LNCaP clone FGC (cell line): ENCODE measurements around the gene FZD1.

Experiments used
- DNase-seq: peaks from one replicate; pipeline ENCODE4 v3.0.0-alpha.2; 2011; ENCODE audit warnings: low read depth
- H3K4me3 ChIP-seq: 2 replicates; pipeline ENCODE4 v1.5.1; 2011; ENCODE audit warnings: mild to moderate bottlenecking, low read depth, low read length, control low read depth
- TF ChIP-seq, protein P1 (sequence below): IDR thresholded peaks from 2 replicates; pipeline ENCODE4 v1.5.1; 2012; ENCODE audit warnings: mild to moderate bottlenecking; ENCODE audit not compliant: control insufficient read depth, insufficient read depth; ENCODE audit errors: extremely low read depth

FZD1 gene

DNA sequence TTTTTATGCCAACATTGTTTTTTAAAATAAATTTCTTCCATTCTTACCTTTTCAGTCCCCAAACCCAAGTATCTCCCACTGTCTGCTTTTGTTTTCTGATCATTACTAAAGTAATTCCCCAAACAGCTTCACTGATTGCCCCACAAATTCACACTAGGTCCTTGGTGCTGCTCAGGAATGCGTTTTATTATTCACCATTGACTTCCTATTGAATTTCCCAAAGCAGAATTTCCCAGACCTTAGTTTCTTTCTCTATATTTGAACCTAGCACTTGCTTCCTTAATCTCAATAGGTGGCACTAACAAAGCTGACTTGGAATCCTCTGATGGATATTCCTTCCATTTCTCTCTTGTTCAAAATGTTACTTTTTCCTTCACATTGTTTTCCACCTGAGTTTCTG is 52.2 kb downstream of the FZD1 start:
- TF ChIP-seq, protein P1, sequence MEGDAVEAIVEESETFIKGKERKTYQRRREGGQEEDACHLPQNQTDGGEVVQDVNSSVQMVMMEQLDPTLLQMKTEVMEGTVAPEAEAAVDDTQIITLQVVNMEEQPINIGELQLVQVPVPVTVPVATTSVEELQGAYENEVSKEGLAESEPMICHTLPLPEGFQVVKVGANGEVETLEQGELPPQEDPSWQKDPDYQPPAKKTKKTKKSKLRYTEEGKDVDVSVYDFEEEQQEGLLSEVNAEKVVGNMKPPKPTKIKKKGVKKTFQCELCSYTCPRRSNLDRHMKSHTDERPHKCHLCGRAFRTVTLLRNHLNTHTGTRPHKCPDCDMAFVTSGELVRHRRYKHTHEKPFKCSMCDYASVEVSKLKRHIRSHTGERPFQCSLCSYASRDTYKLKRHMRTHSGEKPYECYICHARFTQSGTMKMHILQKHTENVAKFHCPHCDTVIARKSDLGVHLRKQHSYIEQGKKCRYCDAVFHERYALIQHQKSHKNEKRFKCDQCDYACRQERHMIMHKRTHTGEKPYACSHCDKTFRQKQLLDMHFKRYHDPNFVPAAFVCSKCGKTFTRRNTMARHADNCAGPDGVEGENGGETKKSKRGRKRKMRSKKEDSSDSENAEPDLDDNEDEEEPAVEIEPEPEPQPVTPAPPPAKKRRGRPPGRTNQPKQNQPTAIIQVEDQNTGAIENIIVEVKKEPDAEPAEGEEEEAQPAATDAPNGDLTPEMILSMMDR: no peak
- no peak for DNase-seq
- H3K4me3 ChIP-seq: no peak overlapping the region

DNA sequence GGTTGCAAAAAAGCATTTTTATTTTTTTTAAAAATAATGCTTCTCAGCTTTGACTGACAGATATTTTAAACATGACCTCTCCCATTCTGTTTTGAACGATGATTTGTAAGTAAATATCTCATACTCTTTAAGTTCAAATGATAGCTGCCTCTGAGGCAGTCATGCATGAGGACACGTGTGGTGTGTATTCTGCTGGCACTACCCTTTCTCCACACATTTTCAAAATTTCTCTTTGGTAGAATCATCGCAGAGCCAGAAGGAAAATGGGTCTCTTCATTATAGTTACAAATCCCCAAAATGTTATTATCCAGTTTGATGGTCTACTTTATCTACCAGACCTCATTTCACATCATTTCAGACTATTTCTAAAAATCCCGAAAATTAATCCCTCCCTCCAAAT is 55.1 kb downstream of the FZD1 start:
- H3K4me3 ChIP-seq: no peak overlapping the region
- DNase-seq: no peak
- TF ChIP-seq, protein P1: no peak

DNA sequence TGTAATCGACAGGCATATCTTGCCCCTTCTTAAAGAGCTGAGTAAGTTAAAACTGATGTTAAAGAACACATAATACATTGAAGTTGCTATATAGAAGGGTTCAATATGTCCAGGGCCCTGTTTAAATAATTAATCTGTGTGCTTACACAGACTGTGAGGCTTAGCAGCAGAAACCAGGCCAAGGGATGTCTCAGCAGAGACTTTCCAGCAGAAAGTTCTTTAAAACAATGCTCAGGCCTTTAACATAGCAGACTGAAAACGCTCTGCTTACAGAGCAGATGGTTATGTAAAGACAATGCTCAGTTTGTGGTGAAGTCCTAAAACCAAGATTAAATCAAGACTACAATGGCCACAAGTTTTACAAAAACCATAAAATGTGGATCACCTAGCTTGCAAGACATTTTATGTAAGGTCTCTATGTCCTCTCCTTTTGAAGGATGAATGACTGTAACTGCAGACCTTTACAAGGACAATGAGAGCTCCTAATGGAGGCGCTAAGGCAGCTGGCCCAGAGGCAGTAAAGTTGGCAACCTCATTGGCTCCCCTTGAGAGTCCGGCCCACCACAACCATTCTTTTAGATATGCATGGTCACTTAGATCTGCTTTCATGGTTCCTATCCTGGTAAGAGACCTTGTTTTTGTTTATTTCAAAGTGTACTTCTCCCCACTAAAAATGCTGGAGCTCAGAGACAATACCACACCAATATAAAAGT is 56.3 kb downstream of the FZD1 start:
- H3K4me3 ChIP-seq: no peak overlapping the region
- TF ChIP-seq, protein P1: no peak
- no peak for DNase-seq
